Stimulated activated CD4-positive, alpha-beta T cell treated with anti-CD3 and anti-CD28 coated beads, Interleukin-2, amount 100 ng/mL, for 4 hours (primary cell): ENCODE data around the gene ATP2B2.

Experiments
- DNase-seq: peaks from one replicate; pipeline ENCODE4 v3.0.0-alpha.2; 2020; ENCODE audit warnings: low read depth

Gene ATP2B2

GRCh38 chr3:10363935-10364334 is 141.5 kb downstream of the ATP2B2 start:
- no peak for DNase-seq

DNA sequence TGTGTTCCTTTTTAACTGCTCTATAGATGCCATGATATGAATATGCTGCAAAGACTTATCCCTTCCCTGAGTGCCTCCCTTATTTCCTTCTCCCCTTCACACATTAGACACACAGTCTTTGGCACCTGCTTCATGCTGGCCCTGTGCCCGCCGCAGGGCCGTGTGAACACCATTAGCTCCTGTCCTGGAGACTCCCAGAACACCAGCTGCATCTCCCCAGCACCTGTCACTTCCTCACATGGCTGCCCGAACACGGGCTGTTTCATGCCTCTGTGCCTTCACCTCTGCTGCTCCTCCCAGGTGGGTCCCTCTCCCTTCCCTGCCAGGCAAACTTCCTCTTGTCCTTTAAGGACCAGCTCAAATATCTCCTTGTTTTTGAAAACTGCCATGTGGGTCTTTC is 144.0 kb downstream of the ATP2B2 start:
- no peak for DNase-seq

DNA sequence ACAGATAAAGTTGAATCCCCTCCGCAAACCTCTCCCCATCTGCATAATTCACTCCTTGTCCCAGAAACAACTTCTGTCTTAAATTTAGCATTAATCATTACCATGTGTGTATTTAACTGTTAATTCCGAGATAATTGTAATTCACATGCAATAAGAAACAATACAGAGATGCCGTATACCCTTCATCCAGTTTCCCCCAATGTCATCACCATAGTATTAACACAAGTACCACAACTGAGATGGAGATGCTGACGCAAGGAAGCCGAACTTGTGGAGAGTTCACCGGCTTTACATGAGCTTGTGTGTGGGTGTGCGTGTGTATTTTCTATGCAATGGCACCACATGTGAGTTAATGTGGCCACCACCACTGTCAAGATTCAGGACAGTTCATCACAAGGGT is 144.9 kb downstream of the ATP2B2 start:
- DNase-seq = no peak

GRCh38 chr3:10359761-10360161 is 145.6 kb downstream of the ATP2B2 start:
- DNase-seq = no peak

DNA sequence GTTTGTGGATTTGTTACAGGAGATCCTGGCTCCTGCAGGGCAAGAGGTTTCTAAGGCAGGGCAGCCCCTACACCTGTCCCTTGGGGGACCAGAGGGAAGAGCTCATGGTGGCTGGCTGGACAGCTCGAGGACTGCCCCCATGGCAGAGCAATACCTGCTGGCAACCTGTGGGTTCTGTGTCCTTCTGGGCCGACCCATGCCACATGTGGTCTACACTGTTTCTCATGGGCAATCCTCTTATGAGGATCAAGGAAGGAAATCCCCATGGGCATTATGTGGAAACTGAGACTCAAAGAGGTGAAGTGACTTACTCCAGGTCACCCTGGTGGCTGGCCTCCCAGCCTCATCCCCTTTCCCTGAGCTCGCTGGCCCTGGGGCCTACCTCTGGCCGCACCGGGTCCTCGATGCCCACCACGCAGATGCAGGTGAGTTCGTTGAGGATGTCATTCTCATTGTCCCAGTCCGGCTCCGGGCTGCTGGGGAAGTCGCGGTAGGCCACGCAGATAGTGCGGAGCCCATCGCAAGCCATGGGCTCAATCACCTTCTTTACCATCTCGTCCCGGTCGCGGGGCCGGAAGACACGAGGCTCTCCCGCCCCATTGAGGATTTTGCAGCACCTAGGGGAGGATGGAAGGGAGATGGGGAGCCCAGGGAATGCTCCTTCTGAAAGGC is 146.9 kb downstream of the ATP2B2 start:
- DNase-seq = no peak

DNA sequence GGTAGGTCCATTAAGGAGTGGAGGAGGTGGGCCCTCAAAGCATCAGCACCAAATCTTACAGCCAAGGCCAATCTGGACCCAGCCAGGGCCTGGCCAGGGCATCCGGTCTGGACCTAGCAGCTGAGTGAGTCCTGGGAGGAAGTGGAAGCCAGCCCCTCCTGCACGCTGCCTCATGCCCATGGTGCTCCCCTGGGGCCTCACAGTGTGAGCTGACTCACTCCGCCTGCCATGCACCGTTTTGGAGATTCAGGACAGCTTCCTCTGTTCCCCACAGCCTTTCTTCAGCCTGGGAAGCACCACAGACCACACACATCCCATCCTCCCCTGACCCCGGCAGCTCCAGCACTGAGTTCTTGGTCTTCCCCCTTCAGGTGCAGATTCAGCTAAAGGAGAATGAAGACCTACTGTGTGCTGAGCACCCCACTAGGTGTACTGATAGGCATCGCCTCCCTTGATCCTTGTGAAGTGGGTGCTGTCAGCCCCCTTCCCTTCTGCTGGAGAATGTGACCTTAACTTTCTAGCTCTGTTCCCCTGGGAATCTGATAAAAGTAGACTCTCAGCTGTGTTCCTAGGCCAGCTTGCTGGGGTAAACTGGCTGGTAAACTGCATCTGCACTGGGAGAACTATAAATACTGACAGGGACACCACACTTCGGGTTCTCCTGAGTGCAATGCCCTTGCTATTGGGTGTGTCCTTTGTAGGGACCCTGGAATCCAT is 147.6 kb downstream of the ATP2B2 start:
- no peak for DNase-seq

GRCh38 chr3:10357095-10357494 is 148.3 kb downstream of the ATP2B2 start:
- no peak for DNase-seq

DNA sequence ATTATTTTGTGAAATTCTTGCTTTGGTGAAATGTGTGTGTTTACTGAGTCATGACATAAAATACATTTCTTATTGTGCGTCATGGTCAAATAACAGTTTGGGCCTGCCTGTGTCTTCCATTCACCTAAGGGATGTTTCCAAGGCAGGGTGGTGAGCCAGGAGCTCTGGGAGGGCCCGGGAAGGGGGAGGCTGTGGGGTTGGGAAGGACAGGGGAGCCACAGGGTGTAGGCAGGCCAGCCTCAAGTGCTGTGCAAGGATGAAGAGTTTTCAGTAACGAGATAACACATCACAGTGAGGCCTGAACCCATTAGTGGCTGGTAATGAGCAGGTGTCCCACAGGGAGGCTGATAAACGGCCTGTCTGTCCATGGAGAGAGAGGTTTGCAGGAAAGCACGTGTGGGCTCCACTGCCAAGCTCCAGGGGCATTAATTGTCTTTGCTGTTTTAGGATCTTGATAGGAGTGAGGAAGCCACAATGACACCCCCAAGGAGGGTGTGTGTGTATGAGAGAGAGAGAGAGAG is 148.9 kb downstream of the ATP2B2 start:
- DNase-seq = no peak

DNA sequence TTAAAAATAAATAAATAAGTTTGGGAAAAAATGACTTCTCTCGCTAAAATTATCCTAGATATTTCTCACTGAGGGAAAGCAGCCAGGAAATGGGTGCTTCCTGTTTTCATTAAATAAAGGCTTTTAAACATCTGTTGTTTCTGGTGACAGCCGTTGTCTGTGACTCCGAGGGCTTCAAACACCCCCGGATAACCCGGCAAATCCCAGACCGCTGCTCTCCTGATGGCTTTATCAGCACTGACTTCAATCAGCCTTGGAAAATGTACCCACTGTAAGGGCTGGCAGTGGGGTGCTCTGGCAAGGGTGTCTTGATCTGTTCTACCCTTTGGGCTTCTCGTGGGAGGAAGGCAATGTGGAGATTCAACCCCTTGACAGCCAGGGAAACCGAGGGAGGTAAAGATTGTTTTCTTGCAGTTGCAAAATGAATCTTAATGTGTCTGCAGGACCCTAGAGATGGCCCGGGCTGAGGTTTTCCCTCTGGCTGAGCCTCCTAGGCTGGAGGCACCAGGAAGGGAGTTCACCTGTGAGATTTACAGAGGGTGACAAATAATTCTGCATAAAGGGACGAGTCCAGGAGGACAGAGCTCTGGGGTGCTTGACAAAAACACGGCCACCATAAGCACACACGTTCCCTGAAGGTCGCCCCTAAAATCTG is 150.9 kb downstream of the ATP2B2 start:
- DNase-seq = no peak

DNA sequence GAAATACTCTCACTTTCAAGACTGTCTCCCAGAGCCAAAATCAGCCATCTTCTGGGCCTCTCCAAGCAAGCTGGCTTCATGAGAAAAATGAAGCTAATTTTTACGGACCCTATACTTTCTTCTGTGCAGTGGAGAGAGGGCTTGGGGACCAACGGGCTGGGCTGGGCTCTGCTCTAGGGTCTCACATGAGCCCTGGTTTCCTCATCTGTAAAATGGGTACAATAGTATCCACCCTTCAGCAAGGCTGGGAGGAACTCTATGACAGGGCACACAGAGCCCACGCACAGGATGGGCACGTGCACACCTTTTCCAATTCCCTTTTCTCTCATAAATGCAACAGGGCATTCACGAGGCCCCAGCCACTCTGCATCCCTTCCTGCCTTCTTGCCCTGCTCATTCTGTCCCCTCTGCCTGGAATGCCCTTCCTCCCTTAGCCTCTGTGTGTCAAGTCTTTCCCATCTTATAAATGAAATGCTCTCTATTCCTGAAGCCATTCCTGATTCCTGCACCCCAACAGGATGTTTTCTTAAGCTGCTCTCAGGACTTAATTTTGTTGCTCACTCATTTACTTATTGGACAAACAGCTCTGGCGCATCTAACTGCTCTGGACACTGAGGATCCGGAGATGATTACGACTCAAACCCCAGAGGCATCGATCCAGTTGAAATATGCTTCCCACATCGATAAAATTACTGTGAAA is 151.6 kb downstream of the ATP2B2 start:
- no peak for DNase-seq

- no peak for DNase-seq
Observed at GRCh38 chr3:10353160-10353559, 152.2 kb downstream of the ATP2B2 start.

DNA sequence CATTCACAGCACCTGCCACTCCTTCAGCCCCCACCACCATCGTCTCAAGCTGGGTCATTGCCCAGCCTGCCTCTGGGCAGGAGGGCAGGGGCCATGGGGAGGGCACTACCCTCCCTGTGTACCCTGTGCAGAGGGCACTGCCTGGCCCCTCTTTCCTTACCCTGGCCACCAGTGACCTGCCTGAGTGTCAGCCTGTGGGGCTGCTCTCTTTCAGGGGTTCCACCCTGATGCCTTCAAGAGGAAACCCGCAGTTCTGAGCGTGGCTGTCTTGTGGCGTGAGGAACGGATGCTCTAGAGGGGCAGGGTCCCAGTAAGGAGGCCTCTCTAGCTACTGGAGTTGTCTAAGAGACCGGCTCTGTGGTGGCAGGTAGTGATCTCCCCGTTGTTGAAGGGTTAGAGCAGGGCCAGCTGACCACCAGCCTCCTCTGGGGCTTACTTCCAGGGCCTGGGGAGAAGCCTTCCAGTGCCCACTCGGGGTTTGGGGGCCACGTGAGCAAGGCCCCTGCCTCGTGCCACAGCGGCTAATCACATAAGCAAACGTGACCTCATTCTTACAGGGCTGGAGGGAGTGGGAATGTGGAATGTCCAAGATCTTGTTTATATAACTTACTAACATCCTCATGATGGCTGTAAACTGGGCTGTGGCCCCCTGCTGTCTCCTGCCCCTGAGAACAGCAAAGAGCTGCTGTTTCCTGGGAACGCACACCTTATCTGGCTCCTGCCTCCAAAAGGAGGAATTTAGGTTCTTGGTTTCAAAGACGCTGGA is 153.1 kb downstream of the ATP2B2 start:
- DNase-seq = no peak

- DNase-seq = no peak
Observed at GRCh38 chr3:10351013-10351735, 154.2 kb downstream of the ATP2B2 start.

GRCh38 chr3:10350324-10350985 is 154.9 kb downstream of the ATP2B2 start:
- DNase-seq = no peak

DNA sequence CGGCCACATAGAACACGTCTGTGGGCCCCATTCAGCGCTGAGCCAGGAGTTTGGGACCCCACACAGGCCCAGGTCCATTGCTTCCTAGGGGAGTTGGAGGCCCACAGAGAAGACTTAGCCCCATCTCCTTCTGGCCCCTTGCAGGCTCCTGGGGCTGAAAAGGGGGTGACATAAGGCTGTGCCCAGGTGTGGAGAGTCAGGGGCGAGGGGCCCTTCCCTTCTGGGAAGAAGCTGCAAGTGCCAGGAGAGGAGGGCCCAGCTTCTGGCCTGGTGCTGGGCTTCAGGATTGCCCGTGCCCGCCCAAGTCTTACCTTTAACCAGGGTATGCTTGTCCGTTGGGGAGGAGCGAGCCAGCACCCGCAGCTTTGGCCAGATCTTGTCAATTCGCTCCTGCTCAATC is 155.6 kb downstream of the ATP2B2 start:
- DNase-seq = no peak

- DNase-seq = no peak
Observed at GRCh38 chr3:10348404-10348721, 157.0 kb downstream of the ATP2B2 start.

DNA sequence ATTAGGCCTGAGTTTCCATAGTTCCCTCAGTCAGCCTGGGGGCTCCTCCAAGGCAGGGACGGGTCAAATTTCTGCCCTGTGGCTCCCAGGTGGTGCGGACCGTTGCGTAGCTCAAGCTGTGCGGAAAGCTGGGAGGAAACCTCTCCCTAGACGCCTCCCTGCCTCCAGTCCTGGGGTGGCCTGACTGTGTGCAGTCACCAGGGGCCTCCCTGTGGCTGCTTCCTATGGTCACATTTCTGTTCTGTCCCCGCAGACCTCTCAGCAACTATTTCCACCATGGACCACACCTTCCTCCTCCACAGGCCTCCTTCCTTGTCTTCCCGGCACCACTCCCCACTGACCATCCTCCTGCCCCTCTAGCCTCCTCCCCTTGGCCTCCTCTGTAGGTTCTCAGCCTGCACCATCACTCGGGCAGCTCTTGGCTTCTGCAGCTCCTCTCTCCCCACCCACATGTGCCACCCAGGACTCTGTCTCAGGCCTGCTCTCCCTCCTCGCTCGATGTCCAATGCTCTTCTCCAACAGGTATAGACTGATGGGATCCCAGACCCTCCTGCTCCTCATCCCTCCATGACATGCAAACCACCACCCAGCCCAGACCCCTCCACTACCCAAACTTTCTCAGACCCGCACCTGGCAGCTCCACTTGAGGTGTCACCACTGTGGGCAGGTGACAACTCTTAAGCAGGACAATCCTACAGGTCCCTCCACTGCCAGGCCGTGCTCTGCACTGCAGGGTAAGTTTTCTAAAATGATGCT is 157.6 kb downstream of the ATP2B2 start:
- no peak for DNase-seq

DNA sequence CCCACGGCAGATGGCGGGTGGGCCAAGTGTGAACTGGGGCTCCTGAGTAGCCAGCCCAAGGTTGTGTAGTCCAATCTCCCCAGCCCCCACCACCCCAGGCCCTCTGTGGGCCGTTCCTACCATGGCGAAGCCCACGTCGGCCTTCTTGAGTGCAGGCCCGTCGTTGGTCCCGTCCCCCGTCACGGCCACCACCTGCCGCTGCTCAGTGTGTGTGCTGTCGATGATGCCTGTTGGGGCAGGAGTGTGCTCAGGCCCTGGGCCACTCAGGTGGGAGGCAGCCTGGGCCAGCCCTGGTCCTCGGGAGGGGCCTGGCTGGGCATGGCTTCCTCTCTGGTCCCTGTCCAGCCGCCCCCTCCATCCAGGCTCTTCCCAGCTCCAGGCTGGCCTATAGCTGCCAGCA is 159.5 kb downstream of the ATP2B2 start:
- no peak for DNase-seq

DNA sequence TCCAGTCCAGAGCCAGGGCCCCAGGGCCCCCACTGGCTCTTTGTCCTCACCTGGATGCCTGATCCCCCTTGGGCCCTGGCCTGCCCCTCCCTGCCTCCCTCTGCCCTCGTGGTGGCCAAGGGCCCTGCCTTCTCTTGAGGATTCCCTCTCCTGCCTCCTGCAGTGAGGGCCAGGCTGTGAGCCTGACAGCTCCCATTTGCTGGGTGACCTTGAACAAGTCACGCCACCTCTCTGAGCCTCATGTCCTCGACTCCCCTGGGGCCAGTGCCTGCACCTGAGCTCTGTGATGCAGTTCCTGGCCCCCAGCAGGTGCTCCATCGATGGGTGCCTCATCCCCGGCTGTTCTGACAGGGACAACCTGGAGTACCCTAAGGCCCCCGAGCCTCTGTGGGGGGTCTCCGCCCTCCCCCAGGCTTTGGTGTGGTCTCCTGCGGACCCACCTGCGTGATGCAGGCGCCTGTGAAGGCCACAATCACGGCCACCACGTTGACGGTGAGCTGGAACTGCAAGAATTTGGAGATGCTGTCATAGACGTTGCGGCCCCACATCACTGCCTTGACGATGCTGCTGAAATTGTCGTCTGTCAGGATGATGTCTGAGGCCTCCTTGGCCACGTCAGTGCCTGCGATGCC is 160.3 kb downstream of the ATP2B2 start:
- no peak for DNase-seq
